ENCODE data around the gene ULK4. TPM values are rescaled to one million over a fixed set of nuclear protein-coding genes. Genes with fewer than 3 reads are reported as not detected.

The ULK4 gene
- total RNA-seq, 4 donors from 2014 or later, result 3.2 to 18.7 (median 12.6) TPM

DNA sequence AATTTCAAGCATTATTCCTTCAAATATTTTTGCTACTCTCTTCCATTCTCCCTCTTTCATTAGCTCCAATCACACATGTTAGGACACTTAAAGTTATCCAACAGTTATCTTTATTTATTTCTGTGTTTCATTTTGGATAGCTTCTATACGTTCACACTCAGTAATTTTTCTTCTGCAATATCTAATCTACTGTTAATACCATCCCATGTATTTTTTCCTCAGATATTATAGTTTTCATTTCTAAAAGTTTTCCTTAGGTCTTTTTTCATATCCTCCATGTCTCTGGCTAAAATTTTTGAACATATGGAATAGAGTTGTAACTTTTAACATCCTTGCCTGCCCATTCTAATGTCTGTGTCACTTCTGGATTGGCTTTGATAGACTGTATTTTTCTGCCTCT lies 689.2 kb downstream of the ULK4 start:
- intact Hi-C loops (cut with DNase I; ENCODE audit: low total_unique reads), result no loop called here
- 92 to 98% methylated on average over 1 of the region's 1 CpG for WGBS, 2 donors
- TF ChIP-seq, protein P1, sequence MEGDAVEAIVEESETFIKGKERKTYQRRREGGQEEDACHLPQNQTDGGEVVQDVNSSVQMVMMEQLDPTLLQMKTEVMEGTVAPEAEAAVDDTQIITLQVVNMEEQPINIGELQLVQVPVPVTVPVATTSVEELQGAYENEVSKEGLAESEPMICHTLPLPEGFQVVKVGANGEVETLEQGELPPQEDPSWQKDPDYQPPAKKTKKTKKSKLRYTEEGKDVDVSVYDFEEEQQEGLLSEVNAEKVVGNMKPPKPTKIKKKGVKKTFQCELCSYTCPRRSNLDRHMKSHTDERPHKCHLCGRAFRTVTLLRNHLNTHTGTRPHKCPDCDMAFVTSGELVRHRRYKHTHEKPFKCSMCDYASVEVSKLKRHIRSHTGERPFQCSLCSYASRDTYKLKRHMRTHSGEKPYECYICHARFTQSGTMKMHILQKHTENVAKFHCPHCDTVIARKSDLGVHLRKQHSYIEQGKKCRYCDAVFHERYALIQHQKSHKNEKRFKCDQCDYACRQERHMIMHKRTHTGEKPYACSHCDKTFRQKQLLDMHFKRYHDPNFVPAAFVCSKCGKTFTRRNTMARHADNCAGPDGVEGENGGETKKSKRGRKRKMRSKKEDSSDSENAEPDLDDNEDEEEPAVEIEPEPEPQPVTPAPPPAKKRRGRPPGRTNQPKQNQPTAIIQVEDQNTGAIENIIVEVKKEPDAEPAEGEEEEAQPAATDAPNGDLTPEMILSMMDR (IDR thresholded peaks at IDR 0.05), result no peak
- TF ChIP-seq POLR2A (IDR thresholded peaks at IDR 0.05), result no peak

DNA sequence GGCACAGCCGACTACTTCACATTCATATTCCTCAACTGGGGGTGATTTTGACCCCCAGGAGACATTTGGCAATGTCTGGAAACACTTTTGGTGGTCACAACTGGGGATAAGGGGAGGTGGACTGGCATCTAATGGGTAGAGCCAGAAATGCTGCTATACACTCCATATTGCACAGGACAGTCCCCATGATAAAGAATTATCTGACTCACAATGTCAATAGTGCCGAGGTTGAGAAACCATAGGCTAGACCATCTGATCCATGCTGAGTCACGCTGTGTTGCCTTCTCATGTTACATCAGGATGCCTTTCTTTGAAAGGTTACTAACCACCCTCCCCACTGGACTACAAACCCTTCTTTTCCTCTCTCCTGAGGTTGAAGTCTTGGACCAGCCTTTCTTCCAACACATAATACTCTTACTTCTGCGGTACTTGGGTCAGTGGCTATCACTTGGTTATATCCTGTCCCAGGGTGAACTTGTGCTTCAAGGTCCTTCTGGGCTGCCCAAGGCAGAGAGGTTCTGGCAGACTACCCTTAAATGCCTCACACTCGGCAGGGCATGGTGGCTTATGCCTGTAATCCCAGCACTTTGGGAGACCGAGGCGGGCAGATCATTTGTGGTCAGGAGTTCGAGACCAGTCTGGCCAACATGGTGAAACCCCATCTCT lies 693.8 kb downstream of the ULK4 start:
- DNase-seq (ENCODE audit: low spot score in 2 of 2), result no peak
- intact Hi-C loops (cut with DNase I; ENCODE audit: low total_unique reads), result no loop called here
- H3K4me3 ChIP-seq (ENCODE audit: low read depth, poor library complexity, severe bottlenecking), result no peak overlapping the region
- 91 to 94% methylated on average over 8 of the region's 8 CpGs for WGBS, 2 donors
- no peak for TF ChIP-seq POLR2A (IDR thresholded peaks at IDR 0.05)
- TF ChIP-seq, protein P1 (IDR thresholded peaks at IDR 0.05), result peak in 1 of 3 donors; percentile 54

More for the DNA sequence above, 689.2 kb downstream of the ULK4 start:
- no peak overlapping the region for H3K4me3 ChIP-seq (ENCODE audit: low read depth, poor library complexity, severe bottlenecking)
- DNase-seq (ENCODE audit: low spot score in 2 of 2), result no peak

DNA sequence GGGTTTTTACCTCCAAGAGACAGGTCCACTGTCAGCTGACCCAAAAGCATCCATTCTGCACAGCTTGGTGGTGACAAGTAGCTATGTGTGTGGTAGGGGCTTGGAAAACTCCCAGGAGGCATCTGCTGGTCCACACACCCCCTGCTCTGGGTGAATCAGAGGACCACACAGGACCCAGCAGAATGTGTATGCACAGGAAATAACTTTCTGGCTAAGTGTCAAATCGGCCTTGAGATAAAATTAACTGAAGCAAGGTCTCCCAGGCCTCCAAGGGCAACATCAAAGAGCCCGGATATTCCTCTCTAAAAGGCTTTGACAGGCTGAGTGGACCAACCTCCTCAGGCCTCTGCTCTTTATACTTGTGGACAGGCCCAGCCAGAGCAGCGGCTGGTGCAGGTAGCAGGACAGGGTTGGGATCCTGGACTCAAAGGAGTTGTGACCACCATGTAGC lies 696.1 kb downstream of the ULK4 start:
- intact Hi-C loops (cut with DNase I; ENCODE audit: low total_unique reads), result no loop called here
- H3K4me3 ChIP-seq (ENCODE audit: low read depth, poor library complexity, severe bottlenecking), result no peak overlapping the region
- 69 to 75% methylated on average over 3 of the region's 3 CpGs for WGBS, 2 donors
- no peak for DNase-seq (ENCODE audit: low spot score in 2 of 2)
- TF ChIP-seq POLR2A (IDR thresholded peaks at IDR 0.05), result no peak
- TF ChIP-seq, protein P1 (IDR thresholded peaks at IDR 0.05), result no peak

DNA sequence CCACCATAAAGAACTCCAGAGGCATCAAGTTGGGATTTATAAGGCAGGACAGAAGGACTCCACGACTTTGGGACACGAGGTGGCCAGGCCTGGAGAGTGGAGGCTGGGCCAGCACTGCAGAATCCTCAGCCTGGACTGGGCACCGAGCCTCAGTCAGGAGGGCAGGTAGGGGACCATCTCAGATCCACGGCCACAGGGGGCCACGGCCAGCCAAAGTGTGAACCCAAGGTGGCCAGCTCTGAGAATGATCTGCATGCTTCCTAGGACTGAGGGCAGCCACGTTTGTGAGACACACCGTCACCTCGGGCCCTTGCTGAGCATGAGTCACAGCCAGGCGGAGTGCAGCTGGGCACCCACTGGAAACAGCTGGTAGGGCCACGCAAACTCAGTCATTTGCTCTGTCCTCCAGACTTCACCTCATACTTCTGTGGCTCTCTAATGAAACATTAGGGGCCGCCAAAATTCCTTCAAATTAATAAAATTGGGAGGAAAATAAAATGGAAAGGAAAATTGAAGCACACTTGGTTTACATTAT lies 696.8 kb downstream of the ULK4 start:
- DNase-seq (ENCODE audit: low spot score in 2 of 2), result no peak
- WGBS, 2 donors, result 77 to 79% methylated on average over 11 of the region's 11 CpGs
- TF ChIP-seq, protein P1 (IDR thresholded peaks at IDR 0.05), result no peak
- no peak for TF ChIP-seq POLR2A (IDR thresholded peaks at IDR 0.05)
- no peak overlapping the region for H3K4me3 ChIP-seq (ENCODE audit: low read depth, poor library complexity, severe bottlenecking)
- intact Hi-C loops (cut with DNase I; ENCODE audit: low total_unique reads), result no loop called here

DNA sequence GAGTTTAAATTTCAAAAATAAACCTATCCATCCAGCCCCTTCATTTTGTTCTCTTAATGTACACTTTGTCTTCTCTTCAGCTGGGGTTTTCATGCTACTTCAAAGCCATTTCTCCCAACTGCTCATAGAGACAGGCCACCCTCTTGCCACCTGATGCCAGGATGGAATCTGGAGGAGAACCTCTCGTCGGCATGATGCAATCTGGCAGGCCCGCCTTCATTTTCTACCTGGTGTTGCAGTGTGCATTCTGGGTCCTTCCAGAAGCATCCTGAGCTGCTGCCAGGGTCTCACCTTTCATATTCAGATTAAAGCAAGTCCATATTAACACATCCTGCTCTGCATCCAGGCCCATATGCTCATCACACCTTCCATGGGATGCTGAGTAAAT lies 701.8 kb downstream of the ULK4 start:
- intact Hi-C loops (cut with DNase I; ENCODE audit: low total_unique reads), result no loop called here
- TF ChIP-seq, protein P1 (IDR thresholded peaks at IDR 0.05), result no peak
- no peak for TF ChIP-seq POLR2A (IDR thresholded peaks at IDR 0.05)
- no peak for DNase-seq (ENCODE audit: low spot score in 2 of 2)
- H3K4me3 ChIP-seq (ENCODE audit: low read depth, poor library complexity, severe bottlenecking), result no peak overlapping the region
- 71 to 89% methylated on average over 3 of the region's 3 CpGs for WGBS, 2 donors

Measured in lower leg skin (tissue), 4 donors.